IPS-NIHi7 (cell line): ENCODE measurements around the gene PQBP1.
A peak's percentile ranks its signal among the peaks of the same experiment; 100 is the strongest.
"Not testable (repeated sequence)": the region's sequence is repeated elsewhere in the genome, so short reads cannot be mapped to it uniquely, and the experiment has no call there.

ENCODE experiments used
- DNase-seq: peaks from one replicate; pipeline ENCODE4 v3.0.0; 2012; ENCODE audit warnings: mixed read lengths; ENCODE audit errors: extremely low spot score

Gene PQBP1, protein sequence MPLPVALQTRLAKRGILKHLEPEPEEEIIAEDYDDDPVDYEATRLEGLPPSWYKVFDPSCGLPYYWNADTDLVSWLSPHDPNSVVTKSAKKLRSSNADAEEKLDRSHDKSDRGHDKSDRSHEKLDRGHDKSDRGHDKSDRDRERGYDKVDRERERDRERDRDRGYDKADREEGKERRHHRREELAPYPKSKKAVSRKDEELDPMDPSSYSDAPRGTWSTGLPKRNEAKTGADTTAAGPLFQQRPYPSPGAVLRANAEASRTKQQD

DNA sequence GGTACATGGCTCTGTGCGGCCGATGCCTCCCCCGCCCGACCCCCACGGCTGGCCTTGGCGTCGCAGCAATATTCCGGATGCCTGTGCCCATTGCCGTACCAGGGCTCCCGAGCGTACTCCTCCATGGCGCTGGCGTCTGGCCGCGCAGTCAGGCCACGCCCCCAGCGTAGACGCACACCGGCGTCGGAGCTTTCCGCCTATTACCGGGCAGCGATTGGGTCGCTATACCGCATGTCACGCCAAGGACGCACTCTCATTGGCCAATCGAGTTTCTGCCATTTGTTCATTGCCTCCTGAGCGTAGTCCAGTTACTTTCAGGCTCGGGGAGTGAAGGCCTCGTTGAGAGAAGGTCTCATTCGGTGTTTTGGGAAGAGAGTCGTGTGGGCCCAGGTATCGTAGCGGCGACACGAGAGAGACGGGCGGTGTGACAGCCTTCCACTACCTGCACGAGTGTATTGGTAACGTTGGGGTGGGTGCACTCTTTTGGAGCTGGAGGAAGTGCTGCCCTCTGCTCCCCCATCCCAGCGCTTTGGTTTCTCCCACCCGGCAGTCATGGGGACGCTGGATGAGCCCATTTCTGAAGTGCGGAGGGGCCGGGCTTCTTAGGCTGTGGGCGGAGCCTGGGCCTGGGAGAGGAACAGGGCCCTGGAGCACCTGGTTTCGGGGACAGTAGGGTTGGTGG is at the start of gene PQBP1, which contains the start of gene TIMM17B:
PQBP1 (plus strand) TSS at position 306 of the 682 bp plus-strand sequence. CDS start 580 bp downstream, outside the sequence.
TIMM17B (minus strand) TSS at position 144 of the 682 bp plus-strand sequence; CDS start at position 125, 19 bp downstream.
- peak; percentile 78 for DNase-seq

DNA sequence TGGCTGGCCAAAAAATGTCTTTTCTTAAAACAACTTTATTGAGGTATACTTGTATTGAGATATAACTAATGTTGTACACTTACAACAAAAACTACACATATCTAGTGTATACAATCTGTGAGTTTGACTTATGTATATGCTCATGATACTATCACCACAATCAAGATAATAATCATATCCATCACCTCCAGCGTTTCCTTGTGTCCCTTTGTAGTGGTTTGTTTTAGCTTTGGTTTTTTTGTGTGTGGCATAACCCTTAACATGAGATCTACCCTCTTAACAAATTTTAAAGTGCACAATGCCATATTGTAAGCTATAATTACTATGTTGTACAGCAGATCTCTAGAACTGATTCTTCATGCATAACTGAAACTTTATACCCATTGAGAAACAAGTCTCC is 48.9 kb upstream of the PQBP1 start:
- DNase-seq: no peak

DNA sequence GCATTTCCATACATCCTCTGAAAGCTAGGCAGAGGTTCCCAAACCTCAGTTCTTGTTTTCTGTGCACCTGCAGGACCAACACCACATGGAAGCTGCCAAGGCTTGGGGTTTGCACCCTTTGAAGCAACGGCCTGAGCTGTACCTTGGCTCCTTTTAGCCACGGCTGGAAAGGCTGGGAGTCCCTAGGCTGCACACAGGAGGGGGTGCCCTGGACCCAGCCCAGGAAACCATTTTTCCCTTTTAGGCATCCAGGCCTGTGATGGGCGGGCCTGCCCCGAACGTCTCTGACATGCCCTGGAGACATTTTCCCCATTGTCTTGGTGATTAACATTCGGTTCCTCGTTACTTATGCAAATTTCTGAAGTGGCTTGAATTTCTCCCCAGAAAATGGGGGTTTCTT is 44.9 kb upstream of the PQBP1 start:
- no peak for DNase-seq

DNA sequence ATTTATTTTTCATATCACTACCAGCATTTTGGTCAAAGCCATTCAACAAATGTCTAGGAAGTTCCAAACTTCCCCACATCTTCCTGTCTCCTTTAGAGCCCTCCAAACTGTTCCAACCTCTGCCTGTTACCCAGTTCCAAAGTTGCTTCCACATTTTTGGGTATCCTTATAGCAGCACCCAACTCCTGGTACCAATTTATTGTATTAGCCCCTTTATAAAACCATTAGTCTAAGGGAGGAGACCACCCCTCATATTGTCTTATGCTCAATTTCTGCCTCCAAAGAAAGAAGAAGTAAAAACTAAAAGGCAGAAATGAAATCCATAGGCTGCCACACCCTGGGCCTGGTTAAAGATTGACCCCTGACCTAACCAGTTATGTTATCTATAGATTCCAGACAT is 44.2 kb upstream of the PQBP1 start:
- DNase-seq: not testable (repeated sequence)

DNA sequence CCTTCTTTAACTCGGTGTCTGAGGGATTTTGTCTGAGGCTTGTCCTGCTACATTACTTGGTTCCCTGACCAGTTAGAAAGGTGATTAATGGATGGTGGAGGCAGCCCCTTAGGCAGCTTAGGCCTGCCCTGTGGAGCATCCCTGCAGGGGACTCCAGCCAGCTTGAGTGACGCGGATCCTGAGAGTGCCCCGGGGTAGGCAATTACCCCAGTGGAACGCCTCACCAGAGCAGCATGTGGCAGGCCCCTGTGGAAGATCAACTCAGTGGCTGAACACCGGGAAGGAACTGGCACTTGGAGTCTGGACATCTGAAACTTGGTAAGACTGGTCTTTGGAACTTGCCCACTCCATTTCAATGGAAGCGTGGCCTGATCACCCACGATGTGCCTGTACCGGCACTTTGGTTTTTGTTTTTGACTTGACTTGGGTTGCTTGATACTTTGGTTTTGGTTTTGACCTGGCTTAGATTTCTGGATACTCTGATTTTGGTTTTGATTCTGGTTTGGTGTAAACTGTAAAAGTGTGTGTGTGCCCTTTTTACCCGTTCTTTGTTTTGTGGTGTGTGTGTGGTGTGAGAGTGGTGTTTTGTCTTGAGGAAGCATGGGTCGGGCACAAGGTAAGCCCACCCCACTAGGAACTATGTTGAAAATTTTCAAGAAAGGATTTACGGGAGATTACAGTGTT is 43.5 kb upstream of the PQBP1 start:
- not testable (repeated sequence) for DNase-seq

DNA sequence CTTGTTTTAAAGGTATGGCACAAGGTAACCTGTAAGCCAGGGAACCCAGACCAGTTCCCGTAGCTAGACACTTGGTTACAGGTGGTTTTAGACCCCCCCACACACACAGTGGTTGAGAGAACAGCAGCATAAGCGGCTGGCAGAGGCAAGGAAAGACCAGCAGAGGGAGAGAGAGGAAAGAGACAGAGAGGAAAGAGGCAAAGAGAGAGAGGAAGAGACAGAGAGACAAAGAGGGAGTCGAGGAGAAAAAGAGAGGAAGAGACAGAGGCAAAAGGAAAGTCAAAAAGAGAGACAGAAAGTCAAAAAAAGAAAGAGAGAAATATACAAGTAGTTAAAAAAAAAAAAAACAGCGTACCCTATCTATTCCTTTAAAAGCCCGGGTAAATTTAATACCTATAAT is 42.8 kb upstream of the PQBP1 start:
- DNase-seq: no peak

DNA sequence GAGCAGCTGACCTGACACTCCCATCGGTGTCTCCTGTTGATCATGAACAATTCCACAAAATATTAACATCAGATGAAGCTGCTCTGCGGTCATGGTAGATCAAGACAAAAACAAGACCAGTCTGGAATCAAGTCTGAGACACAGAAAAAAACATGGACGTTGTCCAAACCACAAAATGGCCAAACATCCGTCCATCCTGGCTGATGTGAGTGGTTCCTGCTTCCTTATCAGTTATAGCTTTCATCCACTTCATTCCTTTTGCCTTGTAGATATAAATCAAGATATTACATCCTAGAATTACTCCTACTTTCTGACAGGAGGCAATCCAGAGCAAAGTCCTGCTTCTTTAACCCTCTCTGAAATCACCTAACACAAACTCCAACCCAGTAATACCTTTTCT is 33.5 kb upstream of the PQBP1 start:
- no peak for DNase-seq

DNA sequence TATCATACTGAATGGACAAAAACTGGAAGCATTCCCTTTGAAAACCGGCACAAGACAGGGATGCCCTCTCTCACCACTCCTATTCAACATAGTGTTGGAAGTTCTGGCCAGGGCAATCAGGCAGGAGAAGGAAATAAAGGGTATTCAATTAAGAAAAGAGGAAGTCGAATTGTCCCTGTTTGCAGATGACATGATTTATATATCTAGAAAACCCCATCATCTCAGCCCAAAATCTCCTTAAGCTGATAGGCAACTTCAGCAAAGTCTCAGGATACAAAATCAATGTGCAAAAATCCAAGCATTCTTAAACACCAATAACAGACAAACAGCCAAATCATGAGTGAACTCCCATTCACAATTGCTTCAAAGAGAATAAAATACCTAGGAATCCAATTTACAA is 25.7 kb upstream of the PQBP1 start:
- DNase-seq: not testable (repeated sequence)

DNA sequence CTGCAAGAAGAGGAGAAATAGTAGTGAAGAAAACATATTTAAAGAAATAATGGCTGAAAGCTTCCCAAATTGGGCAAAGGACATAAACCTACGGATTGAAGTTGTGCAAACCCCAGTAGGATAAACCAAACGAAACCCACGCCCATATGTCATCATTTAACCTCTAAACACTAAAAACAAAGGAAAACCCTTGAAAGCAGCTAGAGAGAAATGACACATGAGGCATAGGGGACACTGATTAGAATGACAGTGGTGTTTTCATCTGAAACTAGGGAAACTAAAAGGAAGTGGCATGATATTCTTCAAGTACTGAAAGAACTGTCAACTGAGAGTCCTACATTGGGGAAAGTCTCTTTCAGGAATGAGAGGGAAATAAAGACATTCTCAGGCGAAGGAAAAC is 20.8 kb upstream of the PQBP1 start:
- DNase-seq: not testable (repeated sequence)

DNA sequence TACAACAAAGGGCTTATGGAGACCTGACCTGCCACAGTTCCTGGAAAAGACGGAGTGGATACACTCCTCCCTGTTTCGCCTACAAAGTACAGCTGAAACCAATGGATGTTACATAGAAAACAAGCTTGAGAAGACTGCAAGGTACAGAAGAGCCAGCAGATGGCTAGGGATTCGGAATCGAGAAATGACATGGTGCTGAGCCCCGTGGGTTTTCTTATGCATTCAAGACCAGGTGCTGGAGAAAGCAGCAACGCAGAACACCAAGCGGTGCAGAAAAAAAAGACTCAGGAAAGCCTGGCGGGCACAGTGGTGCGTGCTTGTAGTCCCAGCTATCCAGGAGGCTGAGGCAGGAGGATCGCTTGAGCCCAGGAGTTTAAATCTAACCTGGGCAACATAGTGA is 14.0 kb upstream of the PQBP1 start:
- no peak for DNase-seq

DNA sequence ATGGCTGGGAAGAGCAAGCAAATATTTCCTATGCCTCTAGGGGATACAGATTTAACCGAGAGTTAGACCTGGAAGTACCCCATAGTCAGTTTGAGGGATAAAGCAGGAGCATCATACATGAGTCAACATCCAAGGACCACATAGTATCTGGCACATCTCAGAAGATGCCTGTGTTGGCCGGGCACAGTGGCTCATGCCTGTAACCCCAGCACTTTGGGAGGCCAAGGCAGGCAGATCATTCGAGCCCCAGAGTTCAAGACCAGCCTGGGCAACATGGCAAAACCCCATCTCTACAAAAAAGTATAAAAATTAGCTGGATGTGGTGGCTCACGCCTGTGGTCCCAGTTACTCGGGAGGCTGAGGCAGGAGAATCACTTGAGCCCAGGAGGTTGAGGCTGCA is 11.1 kb upstream of the PQBP1 start:
- DNase-seq: not testable (repeated sequence)

DNA sequence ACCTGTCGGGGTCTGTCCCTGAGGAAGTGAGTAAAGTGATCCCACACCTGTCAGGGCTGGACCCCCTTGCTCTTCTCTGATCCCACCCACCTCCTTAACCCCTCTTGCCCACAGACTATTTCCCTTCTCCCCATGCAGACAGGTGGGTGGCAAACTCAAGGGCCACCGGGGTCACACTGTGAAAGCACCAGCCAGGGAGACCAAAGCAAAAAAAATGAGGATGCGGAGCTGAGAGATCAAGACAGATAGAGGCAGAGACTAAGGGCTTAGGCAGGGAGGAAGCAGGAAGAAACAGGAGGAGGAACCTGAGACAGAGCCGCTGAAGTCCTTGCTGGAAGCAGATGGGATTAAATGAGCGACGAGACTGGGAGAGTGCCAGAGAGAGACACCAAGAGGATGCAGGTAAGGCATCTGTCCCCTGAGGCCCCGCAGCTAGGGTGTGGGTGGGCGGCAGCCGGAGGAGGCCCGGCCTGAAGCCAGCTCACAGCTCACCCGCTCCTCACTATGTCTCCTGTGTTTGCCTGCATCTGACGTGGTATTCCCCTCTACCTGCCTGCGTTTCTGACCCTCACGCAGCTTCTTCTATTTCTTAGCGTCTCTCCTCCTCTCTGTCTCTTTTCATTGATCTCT is 7.3 kb upstream of the PQBP1 start:
- DNase-seq: peak; percentile 20

DNA sequence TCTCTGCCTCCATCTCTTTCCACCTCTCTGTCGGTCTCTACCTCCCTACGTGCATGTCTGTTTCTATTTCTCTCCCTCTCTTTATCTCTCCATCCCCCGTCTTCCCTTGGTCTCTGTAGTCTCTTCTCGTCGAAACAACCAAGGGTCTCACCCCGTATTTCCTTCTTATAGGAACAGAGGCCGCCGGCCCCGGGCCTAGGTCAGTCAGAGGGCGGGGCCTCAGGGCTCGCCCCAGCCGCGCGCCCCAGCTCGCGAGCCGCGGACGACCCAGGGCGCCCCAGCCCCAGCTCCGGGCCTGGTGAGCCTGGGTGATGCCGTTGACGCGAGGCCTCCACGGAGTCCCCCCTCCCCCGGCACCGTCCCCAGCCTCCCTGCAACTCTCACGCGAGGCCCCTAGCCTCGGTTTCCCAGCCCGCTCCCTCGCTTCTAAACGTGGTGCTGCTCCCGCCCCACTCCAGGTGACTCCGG is 6.8 kb upstream of the PQBP1 start:
- no peak for DNase-seq

DNA sequence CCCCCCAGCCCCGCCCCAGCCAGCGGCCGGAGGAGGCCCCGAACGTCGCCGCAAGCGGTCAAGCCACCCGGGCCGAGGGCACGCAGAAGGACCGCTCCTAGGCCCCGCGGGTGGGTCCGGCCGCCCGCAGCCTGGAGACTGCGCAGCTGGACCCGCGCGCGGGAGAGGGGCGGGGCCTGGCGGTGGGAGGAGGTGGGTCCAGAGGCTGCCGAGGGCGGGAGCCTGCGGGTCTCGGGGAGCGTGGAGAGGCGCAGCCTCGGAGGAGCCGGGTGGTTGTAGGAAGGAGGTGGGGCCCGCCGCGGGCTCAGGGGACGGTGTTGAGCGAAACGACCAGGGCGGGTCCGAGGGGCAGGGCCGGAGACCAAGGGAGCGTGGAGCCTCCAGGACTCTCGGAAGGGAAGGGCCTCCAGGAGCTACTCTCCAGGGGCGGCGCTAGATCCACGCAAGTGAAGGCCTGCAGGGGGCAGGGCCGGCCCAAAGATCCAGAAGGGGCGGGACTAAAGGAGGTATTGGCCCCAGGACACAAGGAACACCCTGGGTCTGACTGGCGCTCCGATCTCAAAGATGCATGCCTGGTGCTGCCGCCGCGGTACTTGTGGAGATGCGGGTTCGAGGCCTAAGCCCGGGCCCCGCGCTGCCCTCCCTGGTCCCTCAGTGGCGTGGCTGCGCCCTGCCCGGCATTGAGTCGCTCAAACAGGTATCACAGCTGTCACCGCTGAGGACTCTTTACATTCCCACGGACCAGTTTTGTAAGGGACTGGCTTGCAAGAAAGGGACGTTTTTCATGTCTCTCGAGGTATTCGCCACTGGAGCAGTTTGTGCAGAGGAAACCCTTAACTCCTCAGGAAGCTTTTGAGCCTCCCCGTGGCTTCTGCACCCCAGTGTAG is 6.1 kb upstream of the PQBP1 start:
- DNase-seq: peak; percentile 59

DNA sequence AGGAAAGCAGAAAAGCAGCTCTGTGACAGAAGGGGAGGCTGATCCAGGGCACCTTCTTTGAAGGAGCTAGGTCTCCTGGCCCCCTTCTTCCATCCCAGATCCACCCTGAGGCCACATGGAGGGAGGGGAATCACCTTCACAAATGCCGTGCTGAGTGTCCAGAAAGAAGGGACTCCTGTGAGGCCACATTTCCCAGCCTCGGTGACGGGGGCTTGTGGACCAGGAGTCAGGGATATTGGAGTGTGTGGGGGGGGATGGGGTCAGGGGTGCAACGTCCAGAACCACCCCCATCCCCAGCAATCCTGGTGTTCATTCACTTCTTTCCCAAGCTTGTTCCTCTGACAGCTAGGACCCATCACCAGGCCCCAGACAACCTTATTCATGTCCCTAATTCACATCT is 4.8 kb upstream of the PQBP1 start:
- DNase-seq: no peak

DNA sequence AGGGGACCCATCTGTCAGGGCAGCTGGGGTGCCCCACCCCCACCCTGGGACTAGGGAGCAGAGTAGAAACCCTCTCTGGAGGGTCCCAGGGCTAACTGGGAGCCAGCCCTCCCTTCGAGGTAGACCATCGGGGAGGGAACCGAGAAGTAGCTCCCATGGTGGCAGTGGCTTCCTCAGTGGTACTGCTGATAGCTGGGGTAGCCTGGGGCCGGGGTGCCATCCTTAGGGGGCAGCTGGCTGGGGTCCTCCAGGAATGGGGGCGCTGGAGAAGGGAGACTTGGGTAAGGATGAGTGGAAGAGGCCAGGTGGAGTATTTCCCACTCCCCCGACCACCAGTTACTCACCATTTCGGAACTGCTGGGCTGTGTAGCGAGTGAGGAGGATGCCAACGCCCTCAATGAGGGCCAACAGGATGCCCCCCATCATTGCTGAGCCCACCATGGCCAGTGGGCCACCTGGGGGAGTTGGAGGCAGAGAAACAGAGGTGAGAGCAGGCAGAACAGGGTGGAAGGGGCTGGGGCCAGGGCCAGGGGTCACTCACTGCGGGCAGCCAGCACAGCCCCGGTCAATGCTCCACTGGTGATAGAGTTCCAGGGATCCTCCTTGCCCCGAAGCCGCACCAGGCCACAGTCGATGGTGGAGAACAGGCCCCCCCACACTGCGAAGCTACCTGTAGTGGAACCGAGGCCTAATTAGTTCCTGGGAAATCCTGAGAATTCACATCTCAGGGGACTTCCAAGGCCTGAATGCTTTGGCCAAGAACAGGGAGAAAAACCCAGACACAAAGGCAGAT is 4.0 kb upstream of the PQBP1 start:
- no peak for DNase-seq

DNA sequence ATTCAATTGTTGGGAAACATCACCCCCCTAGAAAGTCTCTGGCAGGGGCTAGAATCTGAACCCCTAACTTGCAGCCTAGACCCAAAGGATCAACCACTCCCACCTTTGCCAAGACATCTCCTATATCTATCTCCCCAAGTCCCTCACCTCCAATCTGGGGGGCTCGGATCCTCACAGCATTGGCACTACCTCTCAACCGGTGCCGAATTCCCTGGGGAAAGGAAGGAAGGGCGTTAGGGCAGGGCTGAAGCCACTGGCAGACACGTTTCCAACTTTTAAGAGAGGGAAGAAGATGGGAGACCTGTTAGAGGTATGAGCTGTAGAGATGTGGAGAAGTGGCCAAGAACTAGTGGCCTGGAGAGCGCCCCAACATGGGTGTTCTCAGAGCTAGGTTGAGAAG is 2.8 kb upstream of the PQBP1 start:
- DNase-seq: no peak

DNA sequence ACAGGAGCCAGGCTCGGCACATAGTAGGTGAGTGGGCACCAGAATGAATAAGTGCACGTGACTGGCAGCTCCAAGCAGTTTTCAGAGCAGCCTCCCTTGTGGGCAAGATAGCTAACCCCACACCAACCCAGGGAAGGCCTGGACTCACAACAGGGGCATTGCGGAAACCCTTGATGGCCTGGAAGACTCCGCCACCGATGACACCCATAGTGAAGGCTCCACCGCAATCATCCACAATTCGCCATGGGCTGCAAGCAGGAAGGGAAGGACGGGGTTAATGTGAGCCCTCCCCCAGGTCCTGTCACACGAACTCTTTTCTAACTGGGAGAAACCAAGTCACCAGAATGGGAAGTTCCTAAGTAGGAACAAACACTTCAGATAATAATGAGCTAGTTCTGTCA is 1.1 kb upstream of the PQBP1 start:
- no peak for DNase-seq

DNA sequence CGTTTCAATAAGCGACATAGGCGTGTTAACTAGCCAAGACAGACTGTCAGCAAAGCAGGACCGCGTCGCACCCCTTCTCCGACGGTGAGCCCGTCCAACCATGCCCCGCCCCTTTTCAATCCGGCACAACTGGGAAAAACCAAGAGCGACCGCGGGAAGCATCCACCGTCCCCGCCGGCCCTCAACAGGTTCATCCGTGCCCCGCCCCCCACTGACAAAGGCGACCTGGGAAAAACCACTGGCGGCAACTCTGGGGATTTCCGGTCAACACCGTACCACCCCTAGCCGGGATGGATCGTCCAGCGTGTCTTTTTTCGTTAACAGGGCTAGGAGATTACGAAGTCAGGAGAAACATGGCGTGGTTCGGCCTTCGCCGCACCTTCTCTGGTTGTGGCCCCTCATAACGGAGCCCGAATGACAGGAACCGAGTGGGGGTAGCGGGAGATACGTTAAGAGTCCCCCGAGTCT is 539 bp upstream of the PQBP1 start:
- peak; percentile 53 for DNase-seq

DNA sequence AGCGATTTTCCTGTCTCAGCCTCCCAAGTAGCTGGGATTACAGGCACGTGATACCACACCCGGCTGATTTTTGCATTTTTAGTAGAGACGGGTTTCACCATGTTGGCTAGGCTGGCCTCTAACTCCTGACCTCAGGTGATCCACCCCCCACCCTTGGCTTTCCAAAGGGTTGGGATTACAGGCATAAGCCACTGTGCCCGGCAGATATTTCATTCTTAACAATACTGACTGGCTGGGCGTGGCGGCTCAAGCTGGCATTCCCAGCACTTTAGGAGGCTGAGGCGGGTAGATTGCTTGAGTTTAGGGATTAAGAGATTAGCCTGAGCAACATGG is 1.3 kb downstream of the PQBP1 start:
- no peak for DNase-seq
